Activated CD4-positive, alpha-beta T cell treated with anti-CD3 and anti-CD28 coated beads for 24 hours (primary cell): Measurements from ENCODE around the gene RNF186.
"Not testable (repeated sequence)": the region's sequence is repeated elsewhere in the genome, so short reads cannot be mapped to it uniquely, and the experiment has no call there.

Experiments
- DNase-seq, 2 donors: peaks; one replicate each; pipeline ENCODE4 v3.0.0-alpha.2; 2020; ENCODE audit warnings: low read depth in 2 of 2

The RNF186 gene

GRCh38 chr1:19794583-19794982, 20.5 kb downstream of the RNF186 start:
- no peak for DNase-seq

- DNase-seq = no peak
These were observed 21.6 kb downstream of the RNF186 start for GRCh38 chr1:19793360-19794046.

GRCh38 chr1:19792237-19793002, 22.7 kb downstream of the RNF186 start:
- DNase-seq = no peak

GRCh38 chr1:19790061-19790975, 24.8 kb downstream of the RNF186 start:
- DNase-seq = not testable (repeated sequence)

GRCh38 chr1:19786988-19787423, 28.1 kb downstream of the RNF186 start:
- no peak for DNase-seq

GRCh38 chr1:19785660-19786059, 29.4 kb downstream of the RNF186 start:
- no peak for DNase-seq

GRCh38 chr1:19780267-19780877, 34.7 kb downstream of the RNF186 start:
- no peak for DNase-seq

- DNase-seq = no peak
These were observed 38.1 kb downstream of the RNF186 start for GRCh38 chr1:19776933-19777332.

GRCh38 chr1:19776287-19776686, 38.8 kb downstream of the RNF186 start:
- DNase-seq = no peak

GRCh38 chr1:19775831-19776230, 39.3 kb downstream of the RNF186 start:
- no peak for DNase-seq

- DNase-seq = no peak
These were observed 39.8 kb downstream of the RNF186 start for GRCh38 chr1:19775317-19775716.

GRCh38 chr1:19774180-19774785, 40.8 kb downstream of the RNF186 start:
- DNase-seq = no peak

- DNase-seq = no peak
These were observed 41.6 kb downstream of the RNF186 start for GRCh38 chr1:19773485-19773884.

- no peak for DNase-seq
These were observed 43.0 kb downstream of the RNF186 start for GRCh38 chr1:19772053-19772452.

GRCh38 chr1:19771350-19771749, 43.7 kb downstream of the RNF186 start:
- DNase-seq = no peak

- DNase-seq = no peak
These were observed 44.5 kb downstream of the RNF186 start for GRCh38 chr1:19770436-19771190.

- DNase-seq = no peak
These were observed 45.7 kb downstream of the RNF186 start for GRCh38 chr1:19769211-19769932.

GRCh38 chr1:19768353-19769210, 46.5 kb downstream of the RNF186 start:
- DNase-seq = no peak

- peak; percentile 16 to 30 for DNase-seq
These were observed 49.5 kb downstream of the RNF186 start for GRCh38 chr1:19765623-19766022.
